AG04450 (cell line): Measurements from ENCODE around the gene CAMK2G. TPM values are rescaled to one million over a fixed set of nuclear protein-coding genes. Genes with fewer than 3 reads are reported as not detected.

Source experiments
- CTCF ChIA-PET: fragments of 300-600, 350-600 bp; formaldehyde crosslinking; extraction: SDS; loops from one replicate; lab custom pipeline; 2022; ENCODE audit warnings: antibody characterized with exemption, inconsistent platforms; lab: Charles Lee
- POLR2A ChIA-PET: fragments of 350-600 bp; formaldehyde crosslinking; extraction: SDS; loops from one replicate; lab custom pipeline; 2021; ENCODE audit warnings: antibody characterized with exemption, inconsistent platforms; lab: Yijun Ruan, JAX
- DNase-seq: peaks from one replicate; pipeline ENCODE4 v3.0.0-alpha.2; 2011; ENCODE audit warnings: low read depth, low spot score
- H3K27ac ChIP-seq: one replicate; pipeline ENCODE4 v1.5.1; 2012; ENCODE audit warnings: low read depth, low read length, control low read depth
- H3K27me3 ChIP-seq: one replicate; pipeline ENCODE4 v1.6.0; 2012; ENCODE audit warnings: low read length; ENCODE audit not compliant: control insufficient read depth, insufficient read depth
- H3K4me3 ChIP-seq: 2 replicates; pipeline ENCODE4 v1.5.1; 2011; ENCODE audit warnings: mild to moderate bottlenecking, low read depth, low read length, control low read depth
- H3K9me3 ChIP-seq: 2 replicates; pipeline ENCODE4 v1.5.1; 2012; ENCODE audit warnings: low read length; ENCODE audit not compliant: control insufficient read depth, insufficient read depth
- polyA plus RNA-seq: library from polyadenylated mRNA; depleted of rRNA; stranded (reverse); fragments of >200 nt; gene quantifications from 2 replicates; pipeline ENCODE4 v1.2.3, GENCODE V29; 2011
- TF ChIP-seq, protein P1 (sequence below): IDR thresholded peaks from 2 replicates; pipeline ENCODE4 v1.5.1; 2011; ENCODE audit warnings: low read depth, low read length, control low read depth, inconsistent platforms

The CAMK2G gene
- polyA plus RNA-seq, 1 experiment: 22.3 TPM

DNA sequence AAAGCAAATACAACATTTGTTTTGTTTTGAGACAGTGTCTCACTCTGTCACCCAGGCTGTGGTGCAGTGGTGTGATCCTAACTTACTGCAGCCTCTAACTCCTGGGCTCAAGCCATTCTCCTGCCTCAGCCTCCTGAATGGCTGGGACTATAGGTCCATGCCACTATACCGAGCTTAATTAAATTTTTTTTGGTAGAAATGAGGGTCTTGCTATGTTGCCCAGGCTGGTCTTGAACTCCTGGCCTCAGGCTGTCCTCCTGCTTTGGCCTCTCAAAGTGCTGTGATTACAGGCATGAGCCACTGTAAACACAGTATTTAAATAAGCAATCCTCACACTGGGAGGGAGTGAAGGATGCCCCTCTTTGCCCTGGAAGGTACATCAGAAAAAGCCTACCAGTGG, 4.0 kb upstream of the CAMK2G start:
- TF ChIP-seq, protein P1, sequence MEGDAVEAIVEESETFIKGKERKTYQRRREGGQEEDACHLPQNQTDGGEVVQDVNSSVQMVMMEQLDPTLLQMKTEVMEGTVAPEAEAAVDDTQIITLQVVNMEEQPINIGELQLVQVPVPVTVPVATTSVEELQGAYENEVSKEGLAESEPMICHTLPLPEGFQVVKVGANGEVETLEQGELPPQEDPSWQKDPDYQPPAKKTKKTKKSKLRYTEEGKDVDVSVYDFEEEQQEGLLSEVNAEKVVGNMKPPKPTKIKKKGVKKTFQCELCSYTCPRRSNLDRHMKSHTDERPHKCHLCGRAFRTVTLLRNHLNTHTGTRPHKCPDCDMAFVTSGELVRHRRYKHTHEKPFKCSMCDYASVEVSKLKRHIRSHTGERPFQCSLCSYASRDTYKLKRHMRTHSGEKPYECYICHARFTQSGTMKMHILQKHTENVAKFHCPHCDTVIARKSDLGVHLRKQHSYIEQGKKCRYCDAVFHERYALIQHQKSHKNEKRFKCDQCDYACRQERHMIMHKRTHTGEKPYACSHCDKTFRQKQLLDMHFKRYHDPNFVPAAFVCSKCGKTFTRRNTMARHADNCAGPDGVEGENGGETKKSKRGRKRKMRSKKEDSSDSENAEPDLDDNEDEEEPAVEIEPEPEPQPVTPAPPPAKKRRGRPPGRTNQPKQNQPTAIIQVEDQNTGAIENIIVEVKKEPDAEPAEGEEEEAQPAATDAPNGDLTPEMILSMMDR: no peak
- H3K9me3 ChIP-seq: no peaks in the 10 kb centered on the region
- ChIA-PET CTCF (interaction anchor here (0.6 to 5.5 kb wide), 7 partner anchors 8 to 99 kb away, joined by 5 to 88 read pairs (median 9); no protein-coding TSS in a partner anchor), POLR2A (no interaction called here)
- H3K27me3 ChIP-seq: no peaks in the 10 kb centered on the region
- H3K4me3 ChIP-seq: no peak overlapping the region
- H3K27ac ChIP-seq: no peak overlapping the region
- no peak for DNase-seq

DNA sequence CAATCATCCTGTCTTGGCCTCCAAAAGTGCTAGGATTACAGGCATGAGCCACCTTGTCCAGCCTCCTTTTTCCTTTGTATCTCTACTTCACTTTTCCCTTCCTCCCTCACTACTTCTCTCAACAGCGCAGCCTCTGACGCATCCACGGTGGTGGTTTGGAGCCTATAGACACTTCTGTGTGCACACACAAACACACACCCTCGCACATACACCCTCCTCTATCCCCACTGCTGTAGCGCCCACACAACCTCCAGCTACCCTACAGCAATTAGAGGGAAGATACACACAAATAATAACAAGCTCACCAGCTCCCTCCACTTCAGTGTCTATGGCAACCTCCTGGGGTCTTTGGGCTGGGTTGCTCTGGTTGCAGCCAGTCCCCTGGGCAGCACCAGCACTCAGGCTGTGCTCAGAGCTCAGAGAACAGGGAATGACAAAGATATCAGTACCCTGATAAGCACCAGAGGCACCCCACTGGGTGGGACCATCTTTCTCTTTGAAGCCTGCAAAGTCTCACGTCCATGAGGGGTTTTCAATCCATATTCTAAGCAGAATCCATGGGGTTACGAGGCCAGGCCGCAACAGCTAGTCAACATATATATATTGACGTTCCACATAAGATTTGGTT, 3.3 kb upstream of the CAMK2G start:
- DNase-seq: no peak
- Histone ChIP-seq H3K27me3 (no peaks in the 10 kb centered on the region), H3K9me3 (no peaks in the 10 kb centered on the region), H3K27ac (no peak overlapping the region), H3K4me3 (no peak overlapping the region)
- TF ChIP-seq, protein P1: no peak
- POLR2A ChIA-PET: no interaction called here
- CTCF ChIA-PET: interaction anchor here (1.3 to 5.5 kb wide), 3 partner anchors 9 to 63 kb away, joined by 5 to 88 read pairs (median 7); no protein-coding TSS in a partner anchor

DNA sequence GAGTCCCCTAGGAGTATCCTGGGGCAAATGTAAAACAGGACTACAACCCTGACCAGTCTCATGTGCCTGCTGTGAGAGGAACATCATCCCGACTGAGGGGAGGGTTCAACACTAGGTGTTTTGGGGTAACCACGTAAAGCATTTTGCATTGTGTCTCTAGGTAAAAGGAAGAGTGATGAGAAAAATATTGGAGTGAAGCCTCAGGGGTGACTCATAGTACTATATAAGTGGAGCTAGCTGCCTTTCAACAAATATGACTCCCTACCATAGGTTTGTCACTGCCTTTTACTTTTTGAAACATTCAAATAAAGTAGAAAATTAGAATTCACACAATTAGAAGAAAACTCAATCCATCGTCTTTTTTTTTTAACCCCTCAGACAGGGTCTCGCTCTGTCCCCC, 2.6 kb upstream of the CAMK2G start:
- Histone ChIP-seq H3K9me3 (no peaks in the 10 kb centered on the region), H3K4me3 (no peak overlapping the region), H3K27ac (no peak overlapping the region), H3K27me3 (no peaks in the 10 kb centered on the region)
- ChIA-PET CTCF (interaction anchor here (1.3 to 1.5 kb wide), 3 partner anchors 9 to 64 kb away, joined by 3 to 7 read pairs (median 5); no protein-coding TSS in a partner anchor), POLR2A (no interaction called here)
- TF ChIP-seq, protein P1: no peak
- no peak for DNase-seq

DNA sequence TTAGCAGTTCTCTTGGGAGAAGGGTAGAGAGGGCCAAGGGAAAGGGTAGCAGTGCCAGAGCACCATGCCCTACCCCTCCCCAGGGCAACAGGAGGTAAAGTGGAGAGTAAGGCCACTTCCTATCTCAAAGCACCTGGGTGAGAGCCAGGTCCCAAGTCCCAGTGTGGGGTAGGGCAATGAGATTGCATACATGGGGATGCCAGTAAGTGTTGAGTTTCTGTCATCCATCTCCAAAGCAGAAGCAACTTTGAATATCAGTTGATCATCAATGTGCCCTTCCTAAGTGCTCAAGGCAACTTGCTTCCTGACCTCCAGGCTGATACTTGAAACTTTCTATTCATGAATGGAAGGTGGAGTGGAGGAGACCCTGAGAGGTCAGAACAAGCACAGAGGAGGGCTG, 2.2 kb upstream of the CAMK2G start:
- POLR2A ChIA-PET: no interaction called here
- H3K4me3 ChIP-seq: no peak overlapping the region
- H3K27ac ChIP-seq: no peak overlapping the region
- H3K9me3 ChIP-seq: no peaks in the 10 kb centered on the region
- CTCF ChIA-PET: interaction anchor here (1.0 to 1.5 kb wide), 3 partner anchors 10 to 27 kb away, joined by 3 to 7 read pairs (median 4); no protein-coding TSS in a partner anchor
- TF ChIP-seq, protein P1: no peak
- no peaks in the 10 kb centered on the region for H3K27me3 ChIP-seq
- DNase-seq: no peak

DNA sequence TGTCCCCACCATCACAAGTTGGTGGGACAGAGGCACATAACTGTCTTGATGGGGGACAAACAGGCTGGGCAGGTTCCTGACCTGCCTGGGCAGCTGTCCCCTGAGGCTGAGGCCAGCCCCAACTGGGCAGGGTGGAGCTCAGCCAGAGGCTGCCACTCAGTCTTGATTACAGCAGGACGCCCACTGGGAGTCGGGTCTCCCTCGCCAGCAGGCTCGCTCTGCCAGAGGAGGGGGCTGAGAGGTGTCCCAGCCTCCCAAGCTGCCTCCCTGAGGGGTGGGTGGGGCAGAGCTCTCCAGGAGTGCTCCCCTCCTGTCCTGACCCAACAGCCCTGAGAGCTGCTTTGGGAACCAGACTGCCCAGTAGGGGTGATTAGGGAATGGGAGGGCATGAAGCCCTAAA, 1.8 kb upstream of the CAMK2G start:
- H3K27me3 ChIP-seq: no peaks in the 10 kb centered on the region
- TF ChIP-seq, protein P1: no peak
- H3K9me3 ChIP-seq: no peaks in the 10 kb centered on the region
- POLR2A ChIA-PET: no interaction called here
- no peak overlapping the region for H3K4me3 ChIP-seq
- H3K27ac ChIP-seq: no peak overlapping the region
- DNase-seq: no peak
- CTCF ChIA-PET: interaction anchor here (1.0 to 1.4 kb wide), 2 partner anchors 10 to 26 kb away, joined by 3 to 4 read pairs; no protein-coding TSS in a partner anchor
